ENCODE data around the gene SLC12A1. TPM values are rescaled to one million over a fixed set of nuclear protein-coding genes. Genes with fewer than 3 reads are reported as not detected.

SLC12A1 gene
- polyA plus RNA-seq, 3 donors, result not detected

DNA sequence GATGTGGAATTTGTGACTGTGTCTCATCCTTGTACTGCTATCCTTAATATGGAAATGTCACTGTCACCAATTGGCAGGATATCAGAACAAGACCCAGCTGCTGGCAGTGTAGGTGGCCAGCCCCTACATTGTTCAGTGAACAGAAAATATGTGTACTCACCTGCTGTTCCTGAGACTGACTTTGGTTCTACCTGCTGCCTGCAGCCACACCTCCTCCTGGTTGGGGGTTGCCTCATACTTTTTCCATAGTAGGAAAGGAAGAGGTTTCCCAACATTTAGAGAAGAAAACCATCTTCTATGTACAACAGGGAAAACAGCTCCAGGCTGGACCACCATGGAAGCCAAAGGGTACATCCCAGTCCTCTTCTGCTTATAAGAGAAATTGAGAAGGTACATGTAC is 35.9 kb downstream of the SLC12A1 start:
- intact Hi-C loops (cut with micrococcal nuclease), result no loop called here
- H3K79me2 ChIP-seq (ENCODE audit: insufficient read depth, low read length), result no peaks in the 10 kb centered on the region
- TF ChIP-seq, protein P1, sequence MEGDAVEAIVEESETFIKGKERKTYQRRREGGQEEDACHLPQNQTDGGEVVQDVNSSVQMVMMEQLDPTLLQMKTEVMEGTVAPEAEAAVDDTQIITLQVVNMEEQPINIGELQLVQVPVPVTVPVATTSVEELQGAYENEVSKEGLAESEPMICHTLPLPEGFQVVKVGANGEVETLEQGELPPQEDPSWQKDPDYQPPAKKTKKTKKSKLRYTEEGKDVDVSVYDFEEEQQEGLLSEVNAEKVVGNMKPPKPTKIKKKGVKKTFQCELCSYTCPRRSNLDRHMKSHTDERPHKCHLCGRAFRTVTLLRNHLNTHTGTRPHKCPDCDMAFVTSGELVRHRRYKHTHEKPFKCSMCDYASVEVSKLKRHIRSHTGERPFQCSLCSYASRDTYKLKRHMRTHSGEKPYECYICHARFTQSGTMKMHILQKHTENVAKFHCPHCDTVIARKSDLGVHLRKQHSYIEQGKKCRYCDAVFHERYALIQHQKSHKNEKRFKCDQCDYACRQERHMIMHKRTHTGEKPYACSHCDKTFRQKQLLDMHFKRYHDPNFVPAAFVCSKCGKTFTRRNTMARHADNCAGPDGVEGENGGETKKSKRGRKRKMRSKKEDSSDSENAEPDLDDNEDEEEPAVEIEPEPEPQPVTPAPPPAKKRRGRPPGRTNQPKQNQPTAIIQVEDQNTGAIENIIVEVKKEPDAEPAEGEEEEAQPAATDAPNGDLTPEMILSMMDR (IDR thresholded peaks at IDR 0.05), result no peak
- no peaks in the 10 kb centered on the region for H3K9me3 ChIP-seq (replicated peaks in 1 of 2; ENCODE audit: control insufficient read depth in 1 of 2, insufficient read depth in 1 of 2, low read length in 2 of 2)
- H3K4me2 ChIP-seq (replicated peaks; ENCODE audit: extremely low read depth, low read length, poor library complexity, severe bottlenecking), result no peak overlapping the region
- Mint-ChIP-seq H3K27ac (no peak overlapping the region), H3K36me3 (no peaks in the 10 kb centered on the region), H3K27me3 (ENCODE audit: low read depth in 3 of 3) (peaks cover 2 to 4% (median 3%) of the 10 kb centered on the region in 3 donors), H3K9me3 (no peaks in the 10 kb centered on the region), H3K4me1 (no peaks in the 10 kb centered on the region), H3K4me3 (no peak overlapping the region)
- no peak overlapping the region for H3K27ac ChIP-seq (ENCODE audit: low read depth in 1 of 2, low read length in 2 of 2)
- no peaks in the 10 kb centered on the region for H4K20me1 ChIP-seq (ENCODE audit: insufficient read depth, low read length)
- no peak overlapping the region for H3K9ac ChIP-seq (ENCODE audit: insufficient read depth, low read length, poor library complexity, severe bottlenecking)
- H3K36me3 ChIP-seq (replicated peaks in 1 of 2; ENCODE audit: control insufficient read depth in 1 of 2, insufficient read depth in 2 of 2, low read length in 2 of 2), result no peaks in the 10 kb centered on the region
- no peaks in the 10 kb centered on the region for H3K4me1 ChIP-seq (ENCODE audit: control insufficient read depth in 1 of 2, insufficient read depth in 2 of 2, low read length in 2 of 2)
- no peak overlapping the region for H3K4me3 ChIP-seq (replicated peaks in 1 of 3; ENCODE audit: low read depth in 2 of 3, low read length in 3 of 3)
- no peak overlapping the region for H2AFZ ChIP-seq (ENCODE audit: insufficient read depth, low read depth, low read length, poor library complexity, severe bottlenecking)
- DNase-seq, result no peak
- H3K27me3 ChIP-seq (ENCODE audit: control insufficient read depth in 2 of 2, insufficient read depth in 2 of 2, low read length in 2 of 2), result no peaks in the 10 kb centered on the region

DNA sequence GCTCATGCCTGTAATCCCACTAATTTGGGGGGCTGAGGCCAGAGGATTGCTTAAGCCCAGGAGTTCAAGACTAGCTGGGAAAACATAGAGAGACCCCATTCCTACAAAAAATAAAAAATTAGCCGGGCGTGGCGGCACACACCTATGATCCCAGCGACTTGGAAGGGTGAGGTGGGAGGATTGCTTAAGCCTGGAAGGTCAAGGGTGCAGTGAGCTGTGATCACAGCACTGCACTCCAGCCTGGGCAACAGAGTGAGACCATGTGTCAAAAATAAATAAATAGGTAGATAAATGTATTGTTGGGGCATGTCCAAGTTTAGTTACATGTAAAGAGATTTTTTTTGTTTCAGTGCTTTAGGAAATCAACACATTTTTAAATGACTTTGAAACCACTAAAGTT is 36.4 kb downstream of the SLC12A1 start:
- H2AFZ ChIP-seq (ENCODE audit: insufficient read depth, low read depth, low read length, poor library complexity, severe bottlenecking), result no peak overlapping the region
- Mint-ChIP-seq H3K27ac (no peak overlapping the region), H3K9me3 (no peaks in the 10 kb centered on the region), H3K27me3 (ENCODE audit: low read depth in 3 of 3) (peaks cover 2 to 4% (median 3%) of the 10 kb centered on the region in 3 donors), H3K36me3 (no peaks in the 10 kb centered on the region), H3K4me1 (no peaks in the 10 kb centered on the region), H3K4me3 (no peak overlapping the region)
- H4K20me1 ChIP-seq (ENCODE audit: insufficient read depth, low read length), result no peaks in the 10 kb centered on the region
- no peak overlapping the region for H3K4me3 ChIP-seq (replicated peaks in 1 of 3; ENCODE audit: low read depth in 2 of 3, low read length in 3 of 3)
- H3K9ac ChIP-seq (ENCODE audit: insufficient read depth, low read length, poor library complexity, severe bottlenecking), result no peak overlapping the region
- intact Hi-C loops (cut with micrococcal nuclease), result no loop called here
- no peak overlapping the region for H3K4me2 ChIP-seq (replicated peaks; ENCODE audit: extremely low read depth, low read length, poor library complexity, severe bottlenecking)
- no peaks in the 10 kb centered on the region for H3K4me1 ChIP-seq (ENCODE audit: control insufficient read depth in 1 of 2, insufficient read depth in 2 of 2, low read length in 2 of 2)
- H3K79me2 ChIP-seq (ENCODE audit: insufficient read depth, low read length), result no peaks in the 10 kb centered on the region
- no peaks in the 10 kb centered on the region for H3K27me3 ChIP-seq (ENCODE audit: control insufficient read depth in 2 of 2, insufficient read depth in 2 of 2, low read length in 2 of 2)
- TF ChIP-seq, protein P1 (IDR thresholded peaks at IDR 0.05), result no peak
- H3K9me3 ChIP-seq (replicated peaks in 1 of 2; ENCODE audit: control insufficient read depth in 1 of 2, insufficient read depth in 1 of 2, low read length in 2 of 2), result no peaks in the 10 kb centered on the region
- DNase-seq, result no peak
- WGBS (ENCODE audit: insufficient coverage), result 96% methylated on average over 3 of the region's 4 CpGs
- no peaks in the 10 kb centered on the region for H3K36me3 ChIP-seq (replicated peaks in 1 of 2; ENCODE audit: control insufficient read depth in 1 of 2, insufficient read depth in 2 of 2, low read length in 2 of 2)
- H3K27ac ChIP-seq (ENCODE audit: low read depth in 1 of 2, low read length in 2 of 2), result no peak overlapping the region

Data from CD14-positive monocyte (primary cell).